Head of caudate nucleus (tissue), 42 donors: ENCODE data around the gene PLEKHJ1.
A peak's percentile ranks its signal among the peaks of the same experiment; 100 is the strongest.

Experiments
- DNase-seq, 42 donors: peaks; one replicate each; pipeline versions ENCODE4 v3.0.0 to v3.0.0-alpha.2; 2020 to 2021; ENCODE audit warnings: mixed read lengths in 7 of 42
- intact Hi-C: fragments of 100-400 bp; cut with DNase I; formaldehyde crosslinking; loops from one replicate; pipeline ENCODE4 v1.15.0; 2022

The PLEKHJ1 gene

GRCh38 chr19:2228157-2229030, 7.7 kb downstream of the PLEKHJ1 start:
- intact Hi-C loops, result no loop called here
- DNase-seq, result no peak

GRCh38 chr19:2227415-2228156, 8.5 kb downstream of the PLEKHJ1 start:
- intact Hi-C loops, result no loop called here
- peak in 37 of 42 donors; percentile 33 to 82 (median 63) for DNase-seq

DNA sequence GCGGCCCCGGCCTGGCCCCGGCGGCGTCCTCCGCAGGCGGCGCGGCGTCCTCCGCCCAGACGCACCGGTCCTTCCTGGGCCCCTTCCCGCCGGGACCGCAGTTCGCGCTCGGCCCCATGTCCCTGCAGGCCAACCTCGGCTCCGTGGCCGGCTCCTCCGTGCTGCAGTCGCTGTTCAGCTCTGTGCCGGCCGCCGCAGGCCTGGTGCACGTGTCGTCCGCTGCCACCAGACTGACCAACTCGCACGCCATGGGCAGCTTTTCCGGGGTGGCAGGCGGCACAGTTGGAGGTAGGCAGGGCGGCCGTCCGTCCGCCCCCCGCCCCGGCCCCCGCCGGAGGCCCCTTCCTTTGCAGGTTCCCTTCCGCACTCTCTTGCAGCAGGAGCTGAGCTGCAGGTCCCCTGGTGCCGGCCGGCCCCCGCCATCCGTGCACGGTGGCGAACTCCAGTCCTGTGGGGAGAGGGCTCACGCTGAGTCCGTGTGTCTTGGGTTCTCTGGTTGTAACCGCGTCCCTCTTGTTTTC, 9.2 kb downstream of the PLEKHJ1 start:
- no peak for DNase-seq
- intact Hi-C loops, result no loop called here

GRCh38 chr19:2226051-2226839, 9.9 kb downstream of the PLEKHJ1 start:
- no peak for DNase-seq
- intact Hi-C loops, result no loop called here

DNA sequence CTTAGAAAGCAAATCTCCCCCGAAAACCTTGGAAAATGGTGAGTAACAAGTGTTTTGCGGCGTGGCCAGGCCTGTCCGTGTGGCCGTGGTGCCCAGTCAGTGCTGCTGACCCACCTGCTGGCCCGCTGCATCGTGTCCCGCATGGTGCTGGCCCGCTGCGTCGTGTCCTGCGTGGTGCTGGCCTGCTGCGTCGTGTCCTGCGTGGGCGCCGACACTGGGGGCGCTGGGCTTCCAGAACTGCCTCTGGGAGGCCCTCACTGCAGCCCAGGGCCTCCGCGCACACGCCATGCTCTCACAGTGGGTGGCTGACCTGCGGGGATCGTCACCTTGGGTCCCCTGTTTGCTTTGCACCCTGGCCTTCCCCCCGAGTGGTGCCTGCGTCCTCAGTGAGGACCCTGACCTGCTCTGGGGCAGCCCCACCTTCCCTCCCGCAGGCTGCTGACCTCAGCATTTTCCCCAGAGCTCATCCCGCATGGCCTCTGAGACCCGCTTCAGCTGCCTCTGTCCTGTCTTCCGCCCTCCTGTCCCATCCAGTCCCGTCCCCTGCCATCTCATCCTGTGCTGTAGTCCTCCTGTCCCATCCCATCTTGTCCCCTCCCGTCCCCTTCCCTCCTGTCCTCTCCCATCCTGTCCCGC, 10.6 kb downstream of the PLEKHJ1 start:
- no peak for DNase-seq
- intact Hi-C loops, result no loop called here

DNA sequence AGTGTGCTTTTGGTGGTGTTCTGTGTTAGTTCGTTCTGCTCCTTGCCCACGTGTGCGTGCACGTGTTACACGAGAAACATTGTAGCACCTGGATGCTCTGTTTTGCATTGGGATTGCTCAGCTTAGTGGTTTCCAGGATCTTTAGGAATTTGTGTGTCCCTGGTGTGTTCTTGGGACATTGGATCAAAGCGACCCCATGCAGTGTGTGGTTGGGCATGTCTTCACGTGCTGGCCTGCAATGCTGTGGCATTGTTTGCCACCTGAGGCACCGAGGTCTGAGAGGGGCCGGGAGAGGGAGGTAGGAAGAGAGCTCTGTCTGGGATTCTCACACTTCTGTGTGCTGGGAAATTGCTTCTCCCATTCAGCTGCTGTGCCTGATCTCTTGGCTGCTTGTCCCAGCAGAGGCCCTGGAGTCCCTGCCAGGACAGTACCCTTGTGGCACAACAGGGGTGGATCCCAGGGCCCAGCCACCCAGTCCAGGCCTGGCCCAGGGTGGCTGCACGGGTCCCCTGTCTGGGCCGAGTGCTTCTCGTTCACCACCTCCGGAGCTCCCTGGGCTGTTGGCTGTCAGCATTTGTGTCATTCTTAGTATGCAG, 11.3 kb downstream of the PLEKHJ1 start:
- intact Hi-C loops, result no loop called here
- DNase-seq, result no peak

DNA sequence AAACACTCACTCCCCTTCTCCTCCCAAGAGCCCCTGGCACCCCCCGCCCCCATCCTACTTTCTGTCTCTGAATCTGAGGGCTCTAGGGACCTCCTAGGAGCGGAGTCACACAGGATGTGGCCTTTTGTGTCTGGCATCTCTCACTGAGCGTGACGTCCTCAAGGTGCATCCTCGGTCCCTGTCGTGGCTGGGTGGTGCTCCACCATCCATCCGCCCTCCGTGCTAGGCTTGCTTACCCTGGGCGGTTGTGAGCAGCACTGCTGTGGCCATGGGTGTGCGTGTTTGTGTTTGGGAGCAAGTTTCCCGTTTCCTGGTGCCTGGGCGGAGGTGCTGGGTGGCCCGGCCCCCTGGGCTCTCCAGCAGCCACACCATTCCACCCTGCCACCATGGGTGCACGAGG, 12.2 kb downstream of the PLEKHJ1 start:
- intact Hi-C loops, result no loop called here
- no peak for DNase-seq

DNA sequence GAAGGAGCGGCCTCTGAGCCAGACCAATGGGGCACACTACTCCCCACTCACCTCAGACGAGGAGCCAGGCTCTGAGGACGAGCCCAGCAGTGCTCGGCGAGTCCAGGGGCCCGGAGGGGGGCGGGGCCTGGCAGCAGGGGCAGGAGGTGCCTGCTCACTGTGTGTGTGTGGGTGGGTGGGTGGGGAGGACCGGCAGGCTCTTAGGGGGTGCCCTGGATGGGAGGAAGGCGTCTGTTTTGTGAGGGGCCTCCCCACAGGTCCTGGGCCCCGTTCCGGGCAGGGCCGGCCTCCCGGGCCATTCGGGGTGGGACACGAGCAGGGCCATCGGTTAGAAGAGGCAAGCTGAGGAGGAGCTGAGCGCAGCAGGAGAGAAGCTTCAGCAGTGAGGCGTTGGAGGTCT, 12.7 kb downstream of the PLEKHJ1 start:
- DNase-seq, result peak in 1 of 42 donors; percentile 48
- intact Hi-C loops, result no loop called here

- no peak for DNase-seq
Measured at GRCh38 chr19:2221918-2222317, 14.2 kb downstream of the PLEKHJ1 start.

GRCh38 chr19:2221250-2221831, 14.8 kb downstream of the PLEKHJ1 start:
- DNase-seq, result no peak
- intact Hi-C loops, result no loop called here

More at GRCh38 chr19:2221918-2222317, 14.2 kb downstream of the PLEKHJ1 start:
- intact Hi-C loops, result no loop called here

DNA sequence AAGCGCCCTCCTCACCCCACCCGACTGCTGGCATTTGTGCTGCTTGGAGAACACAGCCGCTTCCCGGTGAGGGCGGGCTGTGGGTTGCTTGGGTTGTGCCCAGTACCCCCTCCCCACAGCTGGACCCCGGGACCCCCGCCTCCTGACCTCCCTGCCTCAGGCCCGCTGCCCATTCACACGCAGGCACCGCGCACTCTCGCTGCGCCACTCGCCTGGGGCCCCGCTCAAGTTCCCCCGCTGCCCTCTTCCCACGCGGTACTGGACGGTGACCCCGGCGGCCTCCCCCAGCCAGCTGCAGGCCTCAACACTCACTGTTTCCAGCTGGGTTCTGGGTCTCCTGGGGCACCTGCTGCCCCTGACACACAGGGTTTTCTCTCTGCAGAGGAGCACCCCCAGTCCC, 16.4 kb downstream of the PLEKHJ1 start:
- no peak for DNase-seq
- intact Hi-C loops, result no loop called here

- DNase-seq, result no peak
- intact Hi-C loops, result no loop called here
Measured at GRCh38 chr19:2217591-2217990, 18.5 kb downstream of the PLEKHJ1 start.

DNA sequence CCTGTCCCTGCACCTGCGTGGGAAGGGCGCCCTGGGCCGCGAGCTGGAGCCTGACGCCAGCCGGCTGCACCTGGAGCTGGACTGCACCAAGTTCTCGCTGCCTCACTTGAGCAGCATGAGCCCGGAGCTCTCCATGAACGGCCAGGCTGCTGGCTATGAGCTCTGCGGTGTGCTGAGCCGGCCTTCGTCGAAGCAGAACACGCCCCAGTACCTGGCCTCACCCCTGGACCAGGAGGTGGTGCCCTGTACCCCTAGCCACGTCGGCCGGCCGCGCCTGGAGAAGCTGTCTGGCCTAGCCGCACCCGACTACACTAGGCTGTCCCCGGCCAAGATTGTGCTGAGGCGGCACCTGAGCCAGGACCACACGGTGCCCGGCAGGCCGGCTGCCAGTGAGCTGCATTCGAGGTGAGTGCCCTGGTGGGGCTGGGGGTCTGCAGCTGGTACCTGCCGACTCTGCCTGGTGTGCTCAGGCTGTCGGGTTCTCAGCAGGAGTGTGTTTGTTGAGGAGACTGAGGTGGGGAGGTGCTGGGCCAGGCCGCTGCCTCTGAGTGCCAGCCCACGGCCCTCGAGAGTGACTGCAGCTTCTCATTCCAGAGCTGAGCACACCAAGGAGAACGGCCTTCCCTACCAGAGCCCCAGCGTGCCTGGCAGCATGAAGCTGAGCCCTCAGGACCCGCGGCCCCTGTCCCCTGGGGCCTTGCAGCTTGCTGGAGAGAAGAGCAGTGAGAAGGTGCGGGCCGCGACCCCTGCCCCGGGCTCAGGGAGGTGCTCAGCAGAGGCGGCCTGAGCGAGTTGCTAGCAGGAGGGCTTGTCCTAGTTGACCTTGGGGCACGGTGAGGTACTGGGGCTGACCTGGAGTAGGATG, 19.5 kb downstream of the PLEKHJ1 start:
- no peak for DNase-seq
- intact Hi-C loops, result no loop called here

GRCh38 chr19:2215281-2215751, 20.8 kb downstream of the PLEKHJ1 start:
- intact Hi-C loops, result no loop called here
- DNase-seq, result peak in 40 of 42 donors; percentile 22 to 89 (median 70)

- intact Hi-C loops, result no loop called here
Measured at GRCh38 chr19:2214251-2214650, 21.9 kb downstream of the PLEKHJ1 start.

DNA sequence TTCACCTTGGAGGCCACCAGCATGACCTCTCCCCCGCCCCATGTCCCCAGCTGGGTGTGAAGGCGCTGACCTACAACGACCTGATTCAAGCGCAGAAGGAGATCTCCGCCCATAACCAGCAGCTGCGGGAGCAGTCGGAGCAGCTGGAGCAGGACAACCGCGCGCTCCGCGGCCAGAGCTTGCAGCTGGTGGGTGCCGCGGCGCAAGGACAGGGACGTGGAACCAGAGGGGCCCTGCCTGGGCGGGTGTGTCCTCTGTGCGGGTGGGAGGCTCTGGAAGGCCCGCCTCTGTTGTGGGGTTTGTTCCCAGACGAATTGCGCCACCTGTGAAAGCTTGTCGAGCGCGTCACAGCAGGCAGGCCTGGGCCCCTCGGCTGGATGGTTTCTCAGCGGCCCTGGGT, 22.3 kb downstream of the PLEKHJ1 start:
- intact Hi-C loops, result no loop called here
- DNase-seq, result peak in 36 of 42 donors; percentile 20 to 78 (median 47)

More at GRCh38 chr19:2214251-2214650, 21.9 kb downstream of the PLEKHJ1 start:
- peak in 23 of 42 donors; percentile 18 to 69 (median 48) for DNase-seq
